Hepatocyte (in vitro differentiated cells): ENCODE measurements around the gene IMPDH2. TPM values are rescaled to one million over a fixed set of nuclear protein-coding genes. Genes with fewer than 3 reads are reported as not detected.

Experiments used
- DNase-seq: peaks from one replicate; pipeline ENCODE4 v3.0.0-alpha.2; 2016; ENCODE audit warnings: low spot score
- H2AFZ ChIP-seq: fragments of 200-600 bp; sonication (generic); 2 replicates; pipeline ENCODE4 v1.6.0; 2016; ENCODE audit warnings: antibody characterized with exemption, mild to moderate bottlenecking
- H3K27ac ChIP-seq: fragments of 200-600 bp; sonication (generic); 2 replicates; pipeline ENCODE4 v1.5.1; 2016; ENCODE audit warnings: mild to moderate bottlenecking
- H3K27me3 ChIP-seq: fragments of 200-600 bp; sonication (generic); 2 replicates; pipeline ENCODE4 v1.6.1; 2016
- H3K36me3 ChIP-seq: fragments of 200-600 bp; sonication (generic); replicated peaks from 2 replicates; pipeline ENCODE4 v1.5.1; 2016; ENCODE audit warnings: low read depth; ENCODE audit not compliant: insufficient read depth
- H3K4me1 ChIP-seq: fragments of 200-600 bp; sonication (generic); 2 replicates; pipeline ENCODE4 v1.5.1; 2016; ENCODE audit warnings: mild to moderate bottlenecking, moderate library complexity; ENCODE audit not compliant: insufficient read depth
- H3K4me2 ChIP-seq: fragments of 200-600 bp; sonication (generic); 2 replicates; pipeline ENCODE4 v1.6.0; 2016
- H3K4me3 ChIP-seq: fragments of 200-600 bp; sonication (generic); 2 replicates; pipeline ENCODE4 v1.5.1; 2016; ENCODE audit warnings: mild to moderate bottlenecking
- H3K79me2 ChIP-seq: fragments of 200-600 bp; sonication (generic); 2 replicates; pipeline ENCODE4 v1.6.0; 2017; ENCODE audit warnings: mild to moderate bottlenecking
- H3K9me2 ChIP-seq: fragments of 200-600 bp; sonication (generic); replicated peaks from 2 replicates; pipeline ENCODE4 v1.6.0; 2017; ENCODE audit warnings: mild to moderate bottlenecking; ENCODE audit not compliant: insufficient read depth
- H3K9me3 ChIP-seq: fragments of 200-600 bp; sonication (generic); 2 replicates; pipeline ENCODE4 v1.5.1; 2016; ENCODE audit warnings: low read depth, mild to moderate bottlenecking
- H4K20me1 ChIP-seq: fragments of 200-600 bp; sonication (generic); 2 replicates; pipeline ENCODE4 v1.6.0; 2016; ENCODE audit warnings: mild to moderate bottlenecking; ENCODE audit not compliant: insufficient read depth, poor library complexity, severe bottlenecking
- EZH2 ChIP-seq: fragments of 200-600 bp; sonication (generic); IDR thresholded peaks from 2 replicates; pipeline ENCODE4 v1.6.1; 2016; ENCODE audit warnings: antibody characterized with exemption, mild to moderate bottlenecking, borderline replicate concordance
- EZH2phosphoT487 ChIP-seq: fragments of 200-600 bp; sonication (generic); IDR thresholded peaks from one replicate; pipeline ENCODE4 v1.6.1; 2018; ENCODE audit warnings: antibody characterized with exemption, mild to moderate bottlenecking, low read depth, moderate library complexity; ENCODE audit not compliant: unreplicated experiment, severe bottlenecking
- WGBS: methylation state at CpG from one replicate; pipeline ENCODE4 v1.1.6; 2016; ENCODE audit warnings: low lambda C conversion rate; ENCODE audit errors: missing lambda C conversion rate; 5-methylcytosine and 5-hydroxymethylcytosine counted together
- polyA plus RNA-seq: library from polyadenylated mRNA; unstranded; fragments of >200 nt; fragmentation: Nextera tagmentation; extraction: Ambion mirVana; gene quantifications from 2 replicates; pipeline ENCODE4 v1.2.1, GENCODE V29; 2016
- total RNA-seq: library from RNA; depleted of rRNA; stranded (reverse); fragments of >200 nt; gene quantifications from 2 replicates; pipeline ENCODE4 v1.2.3, GENCODE V29; 2014
- TF ChIP-seq, protein P1 (sequence below): fragments of 200-600 bp; sonication (generic); IDR thresholded peaks from 2 replicates; pipeline ENCODE4 v1.5.1; 2016; ENCODE audit warnings: antibody characterized with exemption, mild to moderate bottlenecking; ENCODE audit not compliant: poor library complexity

Gene IMPDH2
- total and polyA plus RNA-seq, 2 experiments from 2014 or later, result 115 to 180 TPM

GRCh38 chr3:49013738-49014660 is 15.2 kb downstream of the IMPDH2 start:
- Histone ChIP-seq H3K36me3 (no peaks in the 10 kb centered on the region), H3K9me3 (no peaks in the 10 kb centered on the region), H3K27ac (no peak overlapping the region), H3K79me2 (peaks cover 58% of the 10 kb centered on the region), H2AFZ (no peak overlapping the region), H3K9me2 (no peaks in the 10 kb centered on the region), H3K4me3 (no peak overlapping the region), H3K4me1 (peaks cover 14% of the 10 kb centered on the region), H3K27me3 (no peaks in the 10 kb centered on the region), H4K20me1 (peaks cover 68% of the 10 kb centered on the region), H3K4me2 (no peak overlapping the region)
- peak; percentile 67 for DNase-seq
- TF ChIP-seq EZH2 (no peak), EZH2phosphoT487 (no peak)
- TF ChIP-seq, protein P1, sequence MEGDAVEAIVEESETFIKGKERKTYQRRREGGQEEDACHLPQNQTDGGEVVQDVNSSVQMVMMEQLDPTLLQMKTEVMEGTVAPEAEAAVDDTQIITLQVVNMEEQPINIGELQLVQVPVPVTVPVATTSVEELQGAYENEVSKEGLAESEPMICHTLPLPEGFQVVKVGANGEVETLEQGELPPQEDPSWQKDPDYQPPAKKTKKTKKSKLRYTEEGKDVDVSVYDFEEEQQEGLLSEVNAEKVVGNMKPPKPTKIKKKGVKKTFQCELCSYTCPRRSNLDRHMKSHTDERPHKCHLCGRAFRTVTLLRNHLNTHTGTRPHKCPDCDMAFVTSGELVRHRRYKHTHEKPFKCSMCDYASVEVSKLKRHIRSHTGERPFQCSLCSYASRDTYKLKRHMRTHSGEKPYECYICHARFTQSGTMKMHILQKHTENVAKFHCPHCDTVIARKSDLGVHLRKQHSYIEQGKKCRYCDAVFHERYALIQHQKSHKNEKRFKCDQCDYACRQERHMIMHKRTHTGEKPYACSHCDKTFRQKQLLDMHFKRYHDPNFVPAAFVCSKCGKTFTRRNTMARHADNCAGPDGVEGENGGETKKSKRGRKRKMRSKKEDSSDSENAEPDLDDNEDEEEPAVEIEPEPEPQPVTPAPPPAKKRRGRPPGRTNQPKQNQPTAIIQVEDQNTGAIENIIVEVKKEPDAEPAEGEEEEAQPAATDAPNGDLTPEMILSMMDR, result peak; percentile 48
- 92% methylated on average over 24 of the region's 24 CpGs for WGBS

GRCh38 chr3:49013113-49013737 is 16.0 kb downstream of the IMPDH2 start:
- H3K9me3 ChIP-seq, result no peaks in the 10 kb centered on the region
- no peaks in the 10 kb centered on the region for H3K27me3 ChIP-seq
- H3K4me1 ChIP-seq, result peaks cover 10% of the 10 kb centered on the region
- DNase-seq, result no peak
- no peak overlapping the region for H3K4me2 ChIP-seq
- WGBS, result 95% methylated on average over 19 of the region's 19 CpGs
- no peaks in the 10 kb centered on the region for H3K36me3 ChIP-seq
- no peaks in the 10 kb centered on the region for H3K9me2 ChIP-seq
- no peak overlapping the region for H3K27ac ChIP-seq
- no peak overlapping the region for H3K4me3 ChIP-seq
- no peak overlapping the region for H2AFZ ChIP-seq
- TF ChIP-seq EZH2 (no peak), EZH2phosphoT487 (no peak)
- TF ChIP-seq, protein P1, result no peak
- H4K20me1 ChIP-seq, result peaks cover 76% of the 10 kb centered on the region
- peaks cover 62% of the 10 kb centered on the region for H3K79me2 ChIP-seq

- H3K27ac ChIP-seq, result no peak overlapping the region
These were observed 16.7 kb downstream of the IMPDH2 start for GRCh38 chr3:49012441-49013017.

More at GRCh38 chr3:49012441-49013017, 16.7 kb downstream of the IMPDH2 start:
- Histone ChIP-seq H3K9me3 (no peaks in the 10 kb centered on the region), H3K79me2 (peaks cover 67% of the 10 kb centered on the region), H3K4me3 (no peak overlapping the region), H3K36me3 (no peaks in the 10 kb centered on the region), H2AFZ (no peak overlapping the region), H3K27me3 (no peaks in the 10 kb centered on the region), H3K4me2 (no peak overlapping the region), H3K9me2 (no peaks in the 10 kb centered on the region), H4K20me1 (peaks cover 78% of the 10 kb centered on the region), H3K4me1 (peaks cover 7% of the 10 kb centered on the region)
- WGBS, result 93% methylated on average over 17 of the region's 17 CpGs
- DNase-seq, result no peak
- TF ChIP-seq EZH2 (no peak), EZH2phosphoT487 (no peak)
- TF ChIP-seq, protein P1, result no peak
